ENCODE measurements around the gene GABRB3.
"Not testable (repeated sequence)": the region's sequence is repeated elsewhere in the genome, so short reads cannot be mapped to it uniquely, and the experiment has no call there.

GABRB3 gene

GRCh38 chr15:26736502-26737248, 36.2 kb downstream of the GABRB3 start:
- no peak for DNase-seq (ENCODE audit: low read depth)

GRCh38 chr15:26731965-26732364, 40.9 kb downstream of the GABRB3 start:
- DNase-seq (ENCODE audit: low read depth) = no peak

DNA sequence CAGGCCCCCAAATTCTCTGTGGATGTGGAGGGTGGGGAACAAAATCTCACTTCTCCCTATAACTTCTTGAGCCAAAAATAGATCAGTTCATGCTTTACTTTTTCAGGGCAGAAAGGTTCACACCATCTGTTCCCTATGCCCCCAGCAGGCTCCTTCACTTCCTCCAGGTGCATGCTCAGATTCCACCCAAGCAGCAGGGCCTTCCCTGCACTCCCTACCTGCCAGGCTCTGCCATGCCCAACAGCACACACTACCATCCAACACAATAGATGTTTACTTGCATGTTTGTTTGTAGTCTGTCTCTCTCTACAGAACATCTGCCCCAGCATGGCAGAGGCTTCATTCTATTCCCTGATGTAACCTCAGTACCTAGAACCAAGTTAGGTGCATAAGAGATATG, 43.3 kb downstream of the GABRB3 start:
- no peak for DNase-seq (ENCODE audit: low read depth)

DNA sequence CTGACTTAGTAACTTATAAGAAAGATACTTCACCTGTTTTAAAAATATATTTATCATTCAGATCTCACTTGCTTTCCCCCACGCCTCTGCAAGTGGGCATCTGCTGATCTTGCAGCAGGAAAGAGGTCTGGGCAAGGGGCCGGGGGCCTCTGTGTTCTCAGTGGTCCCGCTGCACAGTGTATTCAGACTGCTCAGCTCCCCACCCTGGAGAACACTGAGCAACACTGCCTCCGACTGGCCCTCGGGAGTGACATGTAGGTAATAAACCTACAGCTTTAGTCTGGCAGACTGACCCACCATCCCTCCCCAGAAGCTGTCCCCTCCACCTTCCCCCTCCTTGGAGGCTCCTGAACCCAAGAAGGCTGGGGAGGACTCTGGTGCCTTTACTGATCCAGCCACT, 43.8 kb downstream of the GABRB3 start:
- no peak for DNase-seq (ENCODE audit: low read depth)

DNA sequence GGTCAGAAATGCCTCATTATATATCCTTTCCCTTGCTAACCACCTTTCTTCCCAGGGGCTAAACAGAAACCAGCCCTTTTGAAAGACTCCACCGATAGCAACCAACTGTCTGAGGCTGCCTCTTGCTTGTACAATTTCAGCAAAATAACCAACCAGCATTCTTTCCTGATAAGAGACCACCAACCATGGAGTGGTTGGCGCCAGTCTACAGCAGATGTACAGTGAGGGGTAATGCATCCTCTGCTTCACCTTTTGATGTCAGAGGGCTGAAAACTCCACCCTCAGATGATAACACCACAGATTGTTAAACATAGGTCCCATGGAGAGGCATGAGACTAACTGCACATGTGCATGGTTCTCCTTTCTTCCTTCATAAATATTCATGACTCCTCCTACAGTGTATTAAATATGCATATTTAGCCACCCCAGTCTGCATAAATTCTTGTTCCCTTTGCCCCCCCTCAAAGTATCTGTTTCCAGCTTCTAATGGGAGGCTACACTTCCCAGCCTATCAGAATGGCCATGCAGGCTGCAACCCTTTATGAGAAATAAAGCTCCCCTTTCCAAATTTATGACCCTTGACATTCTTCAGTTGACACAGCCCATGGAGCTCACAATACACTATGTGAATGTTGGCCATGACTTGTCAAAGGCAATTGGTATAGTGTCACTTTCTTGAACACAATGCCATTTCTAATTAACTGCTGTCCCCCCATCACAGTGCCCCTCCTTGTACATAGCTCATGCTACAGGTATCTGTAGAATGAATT, 48.3 kb downstream of the GABRB3 start:
- DNase-seq (ENCODE audit: low read depth) = no peak

DNA sequence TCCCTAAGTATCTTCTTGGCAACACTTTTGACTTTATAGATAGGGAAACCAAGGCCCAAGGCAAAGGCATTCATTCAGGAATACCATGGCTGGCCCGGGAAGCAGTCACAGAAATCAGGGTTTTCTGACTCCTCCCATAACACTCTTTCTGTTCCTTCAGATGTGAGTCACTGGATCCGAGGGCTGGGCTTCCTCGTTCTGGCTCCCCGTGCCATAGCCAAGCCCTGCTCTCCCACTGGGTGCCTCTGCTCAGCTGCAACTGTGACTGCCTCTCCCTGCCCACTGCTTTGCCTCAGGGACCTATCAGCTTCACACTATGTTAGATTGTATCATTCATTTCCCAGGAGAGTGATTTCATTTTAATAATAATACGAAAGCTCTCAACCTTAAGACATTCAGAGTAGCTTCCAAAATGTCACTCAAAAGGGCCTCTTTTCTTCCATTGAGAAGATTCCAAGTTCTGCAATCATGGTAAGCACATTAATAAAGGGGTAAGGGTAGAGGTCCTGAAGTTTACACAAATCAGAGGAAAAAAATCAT, 50.2 kb downstream of the GABRB3 start:
- DNase-seq (ENCODE audit: low read depth) = no peak

- DNase-seq (ENCODE audit: low read depth) = no peak
Measured at GRCh38 chr15:26721232-26721967, 51.5 kb downstream of the GABRB3 start.

DNA sequence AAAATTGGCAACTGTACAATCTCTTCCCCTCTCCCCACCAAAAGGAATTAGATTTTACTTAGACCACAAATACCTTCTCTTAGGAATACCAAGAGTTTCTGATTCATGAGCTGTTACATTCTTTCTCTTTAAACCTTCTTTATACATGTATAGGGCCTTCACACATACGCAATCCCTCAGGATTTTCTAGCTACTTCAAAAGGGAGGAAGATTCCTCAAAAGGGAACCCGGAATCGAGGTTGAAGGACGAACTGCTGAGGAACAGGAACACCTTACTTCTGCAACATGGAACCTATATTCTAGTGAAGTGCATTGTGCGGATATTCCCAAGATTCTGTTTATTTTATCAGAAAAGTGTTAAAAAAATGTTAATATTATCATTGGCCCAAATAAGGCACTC, 52.3 kb downstream of the GABRB3 start:
- no peak for DNase-seq (ENCODE audit: low read depth)

GRCh38 chr15:26719866-26720265, 53.0 kb downstream of the GABRB3 start:
- not testable (repeated sequence) for DNase-seq (ENCODE audit: low read depth)

- no peak for DNase-seq (ENCODE audit: low read depth)
Measured at GRCh38 chr15:26716069-26716468, 56.8 kb downstream of the GABRB3 start.

- no peak for DNase-seq (ENCODE audit: low read depth)
Measured at GRCh38 chr15:26713498-26713897, 59.4 kb downstream of the GABRB3 start.

DNA sequence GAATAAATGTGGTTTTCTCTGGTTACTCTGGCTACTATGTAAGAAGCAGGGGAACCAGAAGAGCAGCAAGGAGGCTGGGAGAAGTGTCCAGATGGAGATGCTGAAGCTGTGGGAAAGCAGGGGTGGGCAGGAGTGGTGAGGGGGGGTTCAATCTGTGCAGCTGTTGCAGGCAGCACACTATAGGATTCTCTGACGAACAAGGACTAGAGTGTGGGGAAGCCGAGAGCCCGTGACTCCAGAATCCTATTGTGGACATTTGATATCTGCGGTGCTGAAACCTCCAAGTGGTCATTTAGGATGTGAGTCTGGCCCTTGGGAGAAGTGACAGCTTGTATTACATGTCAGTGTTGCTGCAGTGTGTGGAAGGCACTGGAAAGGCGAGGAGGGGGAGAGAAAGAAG, 60.5 kb downstream of the GABRB3 start:
- DNase-seq (ENCODE audit: low read depth) = no peak

DNA sequence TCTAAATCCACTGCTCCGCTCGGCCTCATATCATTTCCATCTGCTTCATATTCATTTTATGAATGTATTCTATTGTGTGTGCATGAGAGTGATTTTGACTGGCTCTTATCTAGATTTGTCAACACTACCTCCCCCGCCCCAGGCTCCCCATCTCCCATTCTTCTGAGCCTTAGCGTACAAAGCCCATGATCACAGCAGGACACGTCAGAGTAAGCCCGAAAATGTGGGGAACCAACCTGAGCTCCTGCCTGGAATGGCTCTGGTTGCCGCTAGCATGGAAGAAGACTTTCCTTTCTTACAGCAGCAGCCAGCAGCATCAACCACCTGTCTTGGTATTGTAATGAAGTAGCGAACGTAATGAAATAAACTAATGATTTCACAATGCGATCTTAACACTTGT, 61.4 kb downstream of the GABRB3 start:
- no peak for DNase-seq (ENCODE audit: low read depth)

- no peak for DNase-seq (ENCODE audit: low read depth)
Measured at GRCh38 chr15:26702381-26702780, 70.5 kb downstream of the GABRB3 start.

DNA sequence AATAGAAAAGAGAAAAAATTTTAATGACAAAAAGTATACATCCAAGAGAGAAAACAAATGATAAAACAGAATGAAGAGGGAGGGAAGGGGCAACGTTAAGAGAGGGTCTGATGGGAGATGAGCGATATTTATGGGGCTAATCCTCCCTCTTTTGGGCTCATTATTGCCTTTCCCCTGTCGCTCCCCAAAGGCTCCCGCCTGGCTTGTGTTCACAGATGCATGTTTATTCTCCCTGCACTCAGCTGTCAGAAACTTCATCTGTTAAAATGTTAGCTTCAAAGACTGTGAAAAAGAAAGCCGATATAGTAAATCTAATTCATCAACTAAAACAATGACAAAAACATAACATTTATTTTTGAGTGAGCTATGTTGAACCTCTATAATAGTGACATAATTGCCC, 74.3 kb downstream of the GABRB3 start:
- no peak for DNase-seq (ENCODE audit: low read depth)

GRCh38 chr15:26697913-26698312, 75.0 kb downstream of the GABRB3 start:
- no peak for DNase-seq (ENCODE audit: low read depth)

GRCh38 chr15:26691249-26691648, 81.6 kb downstream of the GABRB3 start:
- DNase-seq (ENCODE audit: low read depth) = no peak

GRCh38 chr15:26690778-26691177, 82.1 kb downstream of the GABRB3 start:
- DNase-seq (ENCODE audit: low read depth) = no peak

- no peak for DNase-seq (ENCODE audit: low read depth)
Measured at GRCh38 chr15:26689462-26689861, 83.4 kb downstream of the GABRB3 start.

- no peak for DNase-seq (ENCODE audit: low read depth)
Measured at GRCh38 chr15:26686547-26687187, 86.2 kb downstream of the GABRB3 start.

DNA sequence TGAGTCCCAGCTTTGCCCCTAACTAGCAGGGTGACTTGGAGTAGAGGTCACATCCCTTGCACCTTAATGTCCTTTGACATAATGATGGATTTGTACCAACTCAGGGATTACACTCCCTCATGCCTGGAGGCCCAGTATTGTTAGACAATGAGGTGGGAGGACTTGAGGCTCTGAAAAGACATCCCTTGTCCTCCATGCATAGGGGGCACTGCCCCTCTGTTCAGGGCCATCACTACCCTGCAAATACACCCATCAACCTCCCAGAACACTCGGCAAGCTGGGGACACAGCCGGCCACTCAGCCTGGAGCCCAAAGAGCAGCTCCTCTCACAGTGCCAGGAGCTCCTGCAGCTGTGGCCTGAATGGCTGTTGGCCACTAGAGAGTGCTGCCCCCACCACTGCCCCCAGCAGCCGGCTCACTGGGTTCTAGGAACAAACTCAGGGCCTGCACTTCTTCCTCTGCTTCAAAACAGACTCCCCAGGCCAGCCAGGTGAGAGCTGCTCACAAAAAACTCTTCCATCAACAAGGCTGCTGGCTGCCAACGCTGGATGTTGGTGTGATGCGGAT, 90.2 kb downstream of the GABRB3 start:
- no peak for DNase-seq (ENCODE audit: low read depth)

DNA sequence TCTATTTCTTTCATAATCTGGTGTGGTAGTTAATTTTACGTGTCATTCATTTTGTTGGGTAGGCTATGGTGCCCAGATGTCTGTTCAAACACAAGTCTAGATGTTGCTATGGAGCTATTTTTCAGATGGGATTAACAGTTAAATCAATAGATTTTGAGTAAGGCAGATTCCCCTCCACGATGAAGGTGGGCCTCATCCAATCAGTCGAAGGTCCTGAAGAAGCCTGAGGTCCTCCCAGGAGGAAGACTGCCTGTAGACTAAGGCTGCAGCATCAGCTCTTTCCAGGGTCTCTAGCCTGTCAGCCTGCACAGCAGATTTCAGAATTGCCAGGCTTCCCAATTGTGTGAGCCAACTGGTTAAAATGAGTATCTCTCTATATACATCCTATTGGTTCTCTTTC, 92.9 kb downstream of the GABRB3 start:
- DNase-seq (ENCODE audit: low read depth) = no peak
